ENCODE results near the gene C22orf31. TPM values are rescaled to one million over a fixed set of nuclear protein-coding genes. Genes with fewer than 3 reads are reported as not detected.

The C22orf31 gene
- total RNA-seq, 1 donor from 2014 or later, result 0.45 TPM

- no peak for TF ChIP-seq CTCF (IDR thresholded peaks at IDR 0.05; ENCODE audit: unreplicated experiment)
- peaks cover 5% of the 10 kb centered on the region for H3K36me3 Mint-ChIP-seq
Observed at GRCh38 chr22:29029202-29030000, 32.2 kb downstream of the C22orf31 start.

GRCh38 chr22:29028468-29028867 lies 33.2 kb downstream of the C22orf31 start:
- Mint-ChIP-seq H3K9me3 (no peaks in the 10 kb centered on the region), H3K27ac (no peak overlapping the region), H3K4me1 (peaks cover 55% of the 10 kb centered on the region), H3K4me3 (no peak overlapping the region), H3K27me3 (ENCODE audit: low read depth) (no peaks in the 10 kb centered on the region), H3K36me3 (peaks cover 5% of the 10 kb centered on the region)
- TF ChIP-seq CTCF (IDR thresholded peaks at IDR 0.05; ENCODE audit: unreplicated experiment), result no peak
- no peak for DNase-seq (ENCODE audit: low spot score in 2 of 2, unreplicated experiment in 2 of 2)

More at GRCh38 chr22:29029202-29030000, 32.2 kb downstream of the C22orf31 start:
- Mint-ChIP-seq H3K27ac (peak overlapping the region; percentile 100), H3K4me3 (no peak overlapping the region), H3K4me1 (peaks cover 49% of the 10 kb centered on the region), H3K27me3 (ENCODE audit: low read depth) (no peaks in the 10 kb centered on the region), H3K9me3 (no peaks in the 10 kb centered on the region)
- no peak for DNase-seq (ENCODE audit: low spot score in 2 of 2, unreplicated experiment in 2 of 2)

GRCh38 chr22:29026579-29026978 lies 35.1 kb downstream of the C22orf31 start:
- no peak for DNase-seq (ENCODE audit: low spot score in 2 of 2, unreplicated experiment in 2 of 2)
- H3K36me3 Mint-ChIP-seq, result peaks cover 5% of the 10 kb centered on the region
- peaks cover 57% of the 10 kb centered on the region for H3K4me1 Mint-ChIP-seq
- no peak for TF ChIP-seq CTCF (IDR thresholded peaks at IDR 0.05; ENCODE audit: unreplicated experiment)
- no peak overlapping the region for H3K27ac Mint-ChIP-seq
- H3K4me3 Mint-ChIP-seq, result no peak overlapping the region
- H3K27me3 Mint-ChIP-seq (ENCODE audit: low read depth), result no peaks in the 10 kb centered on the region
- H3K9me3 Mint-ChIP-seq, result no peaks in the 10 kb centered on the region

GRCh38 chr22:29023172-29023796 lies 38.3 kb downstream of the C22orf31 start:
- no peak for DNase-seq (ENCODE audit: low spot score in 2 of 2, unreplicated experiment in 2 of 2)
- peaks cover 4% of the 10 kb centered on the region for H3K9me3 Mint-ChIP-seq
- H3K4me1 Mint-ChIP-seq, result peaks cover 28% of the 10 kb centered on the region
- TF ChIP-seq CTCF (IDR thresholded peaks at IDR 0.05; ENCODE audit: unreplicated experiment), result no peak
- no peak overlapping the region for H3K4me3 Mint-ChIP-seq
- no peaks in the 10 kb centered on the region for H3K27me3 Mint-ChIP-seq (ENCODE audit: low read depth)
- H3K36me3 Mint-ChIP-seq, result peaks cover 16% of the 10 kb centered on the region
- peak overlapping the region; percentile 47 for H3K27ac Mint-ChIP-seq

- Mint-ChIP-seq H3K4me1 (peaks cover 24% of the 10 kb centered on the region), H3K27ac (peak overlapping the region; percentile 8), H3K36me3 (peaks cover 22% of the 10 kb centered on the region), H3K27me3 (ENCODE audit: low read depth) (no peaks in the 10 kb centered on the region), H3K9me3 (peaks cover 8% of the 10 kb centered on the region), H3K4me3 (no peak overlapping the region)
- DNase-seq (ENCODE audit: low spot score in 2 of 2, unreplicated experiment in 2 of 2), result no peak
- no peak for TF ChIP-seq CTCF (IDR thresholded peaks at IDR 0.05; ENCODE audit: unreplicated experiment)
Observed at GRCh38 chr22:29022101-29022817, 39.4 kb downstream of the C22orf31 start.
